ENCODE data around the gene FNDC3B. TPM values are rescaled to one million over a fixed set of nuclear protein-coding genes. Genes with fewer than 3 reads are reported as not detected.

The FNDC3B gene
- total and polyA plus RNA-seq, 9 of the 15 experiments (the other 6 are each of a cell fraction or from before 2014, with no cell fraction given) = 7.0 to 35.8 (median 16.2) TPM

DNA sequence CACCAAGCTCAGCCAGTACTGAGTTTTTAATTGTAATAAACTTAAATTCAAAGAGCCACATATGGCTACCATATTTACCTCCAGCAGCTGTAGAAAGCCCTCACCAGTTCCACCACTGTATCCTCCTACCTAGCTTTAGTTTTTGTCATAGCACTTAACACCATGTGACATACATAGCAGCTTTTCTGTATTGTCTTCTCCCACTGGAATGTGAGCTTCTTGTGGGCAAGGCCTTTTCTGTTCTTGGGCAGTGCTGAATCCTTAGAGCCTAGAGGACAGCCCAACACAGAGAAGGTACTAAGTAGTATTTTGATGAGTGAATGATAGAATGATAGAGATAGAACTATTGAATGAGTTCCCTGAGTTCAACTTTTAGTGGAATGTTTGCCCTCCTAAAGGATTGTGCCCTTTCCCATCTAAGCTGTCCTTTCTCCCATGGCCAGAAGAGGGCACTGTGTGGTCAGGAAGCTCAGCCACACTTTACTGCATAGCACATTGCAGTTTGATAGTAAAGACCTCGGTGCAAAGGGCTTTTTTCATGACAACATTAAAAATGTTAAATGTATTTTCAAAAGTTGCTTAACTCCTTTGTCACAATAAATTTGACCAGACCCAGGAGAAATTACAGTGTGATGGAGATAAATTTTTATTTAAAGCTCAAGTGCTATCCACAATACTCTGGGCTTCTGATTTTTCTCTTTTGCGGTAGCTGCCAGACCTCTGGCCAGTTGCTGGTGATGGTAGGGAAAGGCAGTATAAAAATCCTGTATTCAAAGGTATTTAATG, 293.1 kb downstream of the FNDC3B start:
- Histone ChIP-seq H3K27ac (ENCODE audit: extremely low read depth, low read depth, low read length) (no peak overlapping the region), H3K79me2 (ENCODE audit: control insufficient read depth, insufficient read depth, low read length) (no peaks in the 10 kb centered on the region), H2AFZ (ENCODE audit: low read depth, low read length) (no peak overlapping the region), H3K4me1 (replicated peaks in 1 of 2; ENCODE audit: control insufficient read depth in 2 of 2, insufficient read depth in 2 of 2, low read length in 2 of 2) (no peaks in the 10 kb centered on the region), H3K36me3 (ENCODE audit: control insufficient read depth, insufficient read depth, low read length) (peaks cover 71% of the 10 kb centered on the region), H4K20me1 (replicated peaks; ENCODE audit: control insufficient read depth, insufficient read depth, low read length) (no peaks in the 10 kb centered on the region), H3K9ac (ENCODE audit: insufficient read depth in 1 of 2, low read depth in 2 of 2, low read length in 2 of 2) (no peak overlapping the region), H3K27me3 (ENCODE audit: control insufficient read depth in 2 of 2, insufficient read depth in 2 of 2, low read length in 2 of 2) (no peaks in the 10 kb centered on the region), H3K4me2 (ENCODE audit: insufficient read depth, low read length) (no peak overlapping the region), H3K4me3 (no peak overlapping the region), H3K9me3 (replicated peaks; ENCODE audit: control insufficient read depth, insufficient read depth, low read depth, low read length) (no peaks in the 10 kb centered on the region), H3K9me1 (ENCODE audit: control insufficient read depth, insufficient read depth, low read length) (no peaks in the 10 kb centered on the region)
- peak; percentile 94 for FAIRE-seq
- WGBS (ENCODE audit: insufficient coverage, low coverage, missing lambda C conversion rate) = 46% methylated on average over 2 of the region's 2 CpGs
- in situ Hi-C loops (cut with MboI) = no loop called here
- peak; percentile 96 for ATAC-seq
- BruUV-seq (replicated peaks) = no TSS peak
- intact Hi-C loops (cut with micrococcal nuclease) = loop anchor here (1.0 kb wide), 2 partner anchors 145 to 334 kb away; no protein-coding TSS in a partner anchor
- ChIA-PET POLR2A (interaction anchor here (0.5 to 1.3 kb wide), 6 partner anchors 9 to 290 kb away, joined by 3 to 6 read pairs (median 3); no protein-coding TSS in a partner anchor), CTCF (ENCODE audit: low intra/inter-chr PET ratio) (interaction anchor here (0.6 to 1.4 kb wide), 4 partner anchors 8 to 334 kb away, joined by 3 to 8 read pairs (median 6); no protein-coding TSS in a partner anchor)
- peak; percentile 59 to 73 (median 70) for DNase-seq (ENCODE audit: extremely low read depth in 1 of 4, low spot score in 3 of 4)
- TF ChIP-seq XRCC4 (IDR thresholded peaks at IDR 0.05; ENCODE audit: extremely low read depth, insufficient read depth, insufficient read length) (no peak), JUNB (CRISPR knock-in tag; conservative IDR thresholded peaks at IDR 0.05) (no peak), ZBTB1 (CRISPR knock-in tag; IDR thresholded peaks at IDR 0.05; ENCODE audit: borderline replicate concordance, low read depth) (no peak), ZNF41 (CRISPR knock-in tag; conservative IDR thresholded peaks at IDR 0.05) (no peak), KAT2B (IDR thresholded peaks at IDR 0.05; ENCODE audit: low read depth, low read length) (no peak), PTRF (tag; IDR thresholded peaks at IDR 0.05) (no peak), NCOA6 (IDR thresholded peaks at IDR 0.05) (no peak), JUND (IDR thresholded peaks at IDR 0.05; ENCODE audit: borderline replicate concordance, low read depth, low read length) (0 out of 2 replicates have a peak, but pooled peaks have one; percentile 22), JUND (tag; IDR thresholded peaks at IDR 0.05; ENCODE audit: borderline replicate concordance, low read depth, low read length) (no peak), BDP1 (IDR thresholded peaks at IDR 0.05; ENCODE audit: insufficient read depth, insufficient read length) (no peak), ERF (CRISPR knock-in tag; IDR thresholded peaks at IDR 0.05) (no peak), TBP (optimal IDR thresholded peaks at IDR 0.05; ENCODE audit: low read depth, low read length) (no peak)
- TF ChIP-seq, protein P1, sequence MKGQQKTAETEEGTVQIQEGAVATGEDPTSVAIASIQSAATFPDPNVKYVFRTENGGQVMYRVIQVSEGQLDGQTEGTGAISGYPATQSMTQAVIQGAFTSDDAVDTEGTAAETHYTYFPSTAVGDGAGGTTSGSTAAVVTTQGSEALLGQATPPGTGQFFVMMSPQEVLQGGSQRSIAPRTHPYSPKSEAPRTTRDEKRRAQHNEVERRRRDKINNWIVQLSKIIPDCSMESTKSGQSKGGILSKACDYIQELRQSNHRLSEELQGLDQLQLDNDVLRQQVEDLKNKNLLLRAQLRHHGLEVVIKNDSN (CRISPR knock-in tag; IDR thresholded peaks at IDR 0.05) = no peak
- TF ChIP-seq, protein P2, sequence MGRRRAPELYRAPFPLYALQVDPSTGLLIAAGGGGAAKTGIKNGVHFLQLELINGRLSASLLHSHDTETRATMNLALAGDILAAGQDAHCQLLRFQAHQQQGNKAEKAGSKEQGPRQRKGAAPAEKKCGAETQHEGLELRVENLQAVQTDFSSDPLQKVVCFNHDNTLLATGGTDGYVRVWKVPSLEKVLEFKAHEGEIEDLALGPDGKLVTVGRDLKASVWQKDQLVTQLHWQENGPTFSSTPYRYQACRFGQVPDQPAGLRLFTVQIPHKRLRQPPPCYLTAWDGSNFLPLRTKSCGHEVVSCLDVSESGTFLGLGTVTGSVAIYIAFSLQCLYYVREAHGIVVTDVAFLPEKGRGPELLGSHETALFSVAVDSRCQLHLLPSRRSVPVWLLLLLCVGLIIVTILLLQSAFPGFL (CRISPR knock-in tag; IDR thresholded peaks at IDR 0.05) = no peak
- TF ChIP-seq, protein P3, sequence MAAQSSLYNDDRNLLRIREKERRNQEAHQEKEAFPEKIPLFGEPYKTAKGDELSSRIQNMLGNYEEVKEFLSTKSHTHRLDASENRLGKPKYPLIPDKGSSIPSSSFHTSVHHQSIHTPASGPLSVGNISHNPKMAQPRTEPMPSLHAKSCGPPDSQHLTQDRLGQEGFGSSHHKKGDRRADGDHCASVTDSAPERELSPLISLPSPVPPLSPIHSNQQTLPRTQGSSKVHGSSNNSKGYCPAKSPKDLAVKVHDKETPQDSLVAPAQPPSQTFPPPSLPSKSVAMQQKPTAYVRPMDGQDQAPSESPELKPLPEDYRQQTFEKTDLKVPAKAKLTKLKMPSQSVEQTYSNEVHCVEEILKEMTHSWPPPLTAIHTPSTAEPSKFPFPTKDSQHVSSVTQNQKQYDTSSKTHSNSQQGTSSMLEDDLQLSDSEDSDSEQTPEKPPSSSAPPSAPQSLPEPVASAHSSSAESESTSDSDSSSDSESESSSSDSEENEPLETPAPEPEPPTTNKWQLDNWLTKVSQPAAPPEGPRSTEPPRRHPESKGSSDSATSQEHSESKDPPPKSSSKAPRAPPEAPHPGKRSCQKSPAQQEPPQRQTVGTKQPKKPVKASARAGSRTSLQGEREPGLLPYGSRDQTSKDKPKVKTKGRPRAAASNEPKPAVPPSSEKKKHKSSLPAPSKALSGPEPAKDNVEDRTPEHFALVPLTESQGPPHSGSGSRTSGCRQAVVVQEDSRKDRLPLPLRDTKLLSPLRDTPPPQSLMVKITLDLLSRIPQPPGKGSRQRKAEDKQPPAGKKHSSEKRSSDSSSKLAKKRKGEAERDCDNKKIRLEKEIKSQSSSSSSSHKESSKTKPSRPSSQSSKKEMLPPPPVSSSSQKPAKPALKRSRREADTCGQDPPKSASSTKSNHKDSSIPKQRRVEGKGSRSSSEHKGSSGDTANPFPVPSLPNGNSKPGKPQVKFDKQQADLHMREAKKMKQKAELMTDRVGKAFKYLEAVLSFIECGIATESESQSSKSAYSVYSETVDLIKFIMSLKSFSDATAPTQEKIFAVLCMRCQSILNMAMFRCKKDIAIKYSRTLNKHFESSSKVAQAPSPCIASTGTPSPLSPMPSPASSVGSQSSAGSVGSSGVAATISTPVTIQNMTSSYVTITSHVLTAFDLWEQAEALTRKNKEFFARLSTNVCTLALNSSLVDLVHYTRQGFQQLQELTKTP (IDR thresholded peaks at IDR 0.05; ENCODE audit: low read depth in 1 of 2, partially characterized antibody in 2 of 2) = no peak
